ENCODE data around the gene EXPH5. TPM values are rescaled to one million over a fixed set of nuclear protein-coding genes. Genes with fewer than 3 reads are reported as not detected.

EXPH5 gene
- total and polyA plus RNA-seq, 2 of the 8 experiments (the other 6 are each of a cell fraction or from before 2014, with no cell fraction given): 1.1 to 11.5 TPM

GRCh38 chr11:108500721-108501120 is 92.8 kb downstream of the EXPH5 start (continued):
- no peak for TF ChIP-seq SIX5 (IDR thresholded peaks at IDR 0.05; ENCODE audit: low read depth, low read length)
- TF ChIP-seq CBX5 (IDR thresholded peaks at IDR 0.05; ENCODE audit: low read depth, low read length): no peak
- TF ChIP-seq RFX5 (IDR thresholded peaks at IDR 0.05; ENCODE audit: borderline replicate concordance, low read depth, low read length): no peak
